Stimulated activated CD8-positive, alpha-beta memory T cell treated with anti-CD3 and anti-CD28 coated beads, Interleukin-4, amount 100 ng/mL, for 4 hours (primary cell): ENCODE measurements around the gene ORAI1.
A peak's percentile ranks its signal among the peaks of the same experiment; 100 is the strongest.
"Not testable (repeated sequence)": the region's sequence is repeated elsewhere in the genome, so short reads cannot be mapped to it uniquely, and the experiment has no call there.

Experiments
- DNase-seq, 2 donors: peaks; one replicate each; pipeline ENCODE4 v3.0.0-alpha.2; 2020; ENCODE audit warnings: low read depth in 2 of 2, low spot score in 1 of 2

The ORAI1 gene

DNA sequence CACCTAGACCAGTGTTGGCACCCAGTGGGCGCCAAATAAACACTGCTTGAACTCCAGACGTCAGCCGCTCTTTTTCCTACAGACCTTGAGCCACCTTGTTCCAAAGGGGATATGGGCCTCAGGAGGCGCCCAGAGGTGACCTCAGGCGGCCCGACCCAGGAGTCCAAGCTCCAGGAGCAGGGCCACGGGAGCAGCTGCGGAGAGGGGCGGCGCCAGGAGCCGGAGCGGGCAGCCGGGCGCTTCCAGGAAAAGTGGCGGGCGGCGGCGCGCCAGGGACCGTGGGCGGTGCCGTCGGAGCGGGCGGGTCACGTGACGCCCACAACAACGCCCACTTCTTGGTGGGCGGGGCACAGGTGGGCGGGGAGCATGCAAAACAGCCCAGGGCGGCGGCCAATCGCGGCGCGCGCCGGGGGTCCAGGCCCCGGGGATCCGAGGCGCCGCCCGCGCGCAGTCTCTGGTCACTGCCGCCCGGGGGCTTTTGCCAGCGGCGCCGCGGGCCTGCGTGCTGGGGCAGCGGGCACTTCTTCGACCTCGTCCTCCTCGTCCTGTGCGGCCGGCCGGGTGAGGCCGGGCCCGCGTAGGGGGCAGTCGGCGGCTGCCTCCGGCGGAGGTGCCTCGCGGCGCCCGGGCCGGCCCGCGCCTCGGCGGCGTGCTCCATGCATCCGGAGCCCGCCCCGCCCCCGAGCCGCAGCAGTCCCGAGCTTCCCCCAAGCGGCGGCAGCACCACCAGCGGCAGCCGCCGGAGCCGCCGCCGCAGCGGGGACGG is at the start of gene ORAI1:
ORAI1 (plus strand) TSS at position 444 of the 766 bp plus-strand sequence.
- peak; percentile 94 to 95 for DNase-seq

DNA sequence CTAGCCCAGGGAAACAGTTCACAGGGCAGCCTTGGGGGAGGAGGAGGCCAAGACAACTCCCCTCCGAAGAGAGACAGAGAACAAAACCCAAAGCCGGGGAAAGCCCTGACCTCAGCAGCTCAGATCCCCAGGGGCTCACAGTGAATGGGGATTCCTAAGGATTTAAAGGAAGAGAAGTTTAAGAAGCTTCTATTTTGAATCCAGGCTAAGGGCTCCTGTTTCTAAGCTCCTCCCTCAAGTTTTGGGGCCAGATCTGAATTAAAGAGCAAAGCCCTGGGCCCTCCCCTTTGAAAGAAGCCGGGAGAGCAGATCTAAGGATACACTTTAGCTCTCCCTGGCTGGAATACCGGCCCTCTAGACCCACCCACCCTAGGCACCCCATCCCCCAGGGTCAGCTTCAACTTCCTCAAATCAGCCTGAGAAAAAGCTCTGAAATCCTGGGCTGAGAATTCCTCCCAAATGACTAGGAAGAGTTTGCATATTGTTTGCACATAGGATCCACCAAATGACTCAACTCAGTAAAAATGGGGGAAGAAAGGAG is 49.4 kb upstream of the ORAI1 start:
- no peak for DNase-seq

DNA sequence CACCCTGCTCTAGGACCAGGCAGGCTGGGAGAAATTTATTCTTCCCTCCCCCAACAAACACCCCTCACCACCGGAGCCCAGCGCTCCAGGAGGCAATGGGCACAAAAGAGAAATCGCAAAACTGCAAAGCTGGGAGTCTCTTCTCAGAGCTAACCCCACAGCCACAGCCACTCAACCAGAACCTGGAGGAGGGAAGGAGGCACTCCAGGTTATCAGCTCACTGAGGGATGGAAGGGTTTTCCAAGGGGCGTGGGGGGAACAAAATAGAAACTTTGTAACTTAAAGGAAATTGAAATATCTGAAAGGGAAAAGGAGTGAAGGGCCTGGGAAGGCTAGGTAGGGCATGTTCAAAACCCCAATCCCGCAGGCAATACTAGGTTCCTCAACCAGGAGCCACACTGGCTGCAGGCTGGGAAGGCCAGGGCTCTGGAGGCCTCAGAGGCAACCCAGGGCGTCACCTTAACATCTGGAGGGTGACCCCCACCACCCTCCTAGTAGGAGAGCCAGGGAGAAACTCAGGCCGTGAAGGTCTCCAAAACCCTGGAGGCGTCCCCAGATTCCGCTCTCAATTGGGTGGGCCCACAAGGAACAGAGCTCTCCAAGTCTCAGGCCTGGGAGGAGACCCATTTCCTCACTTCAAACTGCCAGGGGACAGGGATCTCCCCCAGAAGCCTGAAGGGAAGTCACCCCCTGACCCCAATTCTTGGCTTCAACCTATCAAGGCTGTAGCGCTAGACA is 48.7 kb upstream of the ORAI1 start:
- DNase-seq: no peak

DNA sequence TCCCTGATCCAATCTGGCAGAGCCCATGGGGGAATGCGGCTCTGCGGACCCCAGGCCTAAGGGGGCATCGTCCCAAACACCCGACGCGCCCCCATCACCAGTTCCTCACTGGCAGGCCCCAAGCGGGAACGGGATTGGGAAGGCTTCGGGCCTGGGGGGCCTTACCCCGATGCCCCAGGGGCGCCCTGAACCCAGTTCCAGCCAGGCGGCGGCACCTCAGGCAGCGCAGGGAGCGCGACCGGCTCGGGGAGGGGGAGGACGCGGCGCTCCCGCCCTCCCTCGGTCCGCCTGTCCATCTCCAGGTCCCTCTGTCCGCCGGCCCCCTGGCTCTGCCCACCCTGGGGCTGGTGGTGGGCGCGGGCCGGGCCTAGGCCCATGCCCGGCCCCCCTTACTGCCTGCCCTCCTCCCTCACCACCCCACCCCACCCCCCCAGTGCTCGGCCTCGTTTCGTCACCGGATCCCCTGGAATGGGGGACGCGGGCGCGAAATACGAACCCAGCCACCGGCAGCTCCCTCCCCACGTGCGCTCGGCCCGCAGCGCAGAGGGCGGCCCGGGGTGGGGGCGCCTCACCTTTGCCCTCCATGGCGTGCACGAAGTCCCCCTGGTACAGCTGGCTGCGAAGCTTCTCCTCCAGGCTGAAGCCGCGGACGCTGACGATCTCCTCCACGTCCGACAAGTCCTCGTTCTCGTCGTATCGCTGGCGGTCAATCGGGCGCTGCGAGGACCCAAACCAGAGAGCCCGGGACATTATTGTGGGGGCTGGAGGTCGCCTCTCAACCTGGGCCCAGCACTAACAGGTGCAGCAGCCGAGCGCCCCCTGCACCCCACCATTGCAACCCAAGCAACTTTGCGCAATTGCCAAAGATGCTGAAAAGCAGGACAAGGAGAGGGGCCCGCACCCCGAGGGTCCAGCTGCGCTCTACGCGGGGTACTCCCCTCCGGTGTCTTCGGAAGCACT is 47.8 kb upstream of the ORAI1 start:
- DNase-seq: no peak

DNA sequence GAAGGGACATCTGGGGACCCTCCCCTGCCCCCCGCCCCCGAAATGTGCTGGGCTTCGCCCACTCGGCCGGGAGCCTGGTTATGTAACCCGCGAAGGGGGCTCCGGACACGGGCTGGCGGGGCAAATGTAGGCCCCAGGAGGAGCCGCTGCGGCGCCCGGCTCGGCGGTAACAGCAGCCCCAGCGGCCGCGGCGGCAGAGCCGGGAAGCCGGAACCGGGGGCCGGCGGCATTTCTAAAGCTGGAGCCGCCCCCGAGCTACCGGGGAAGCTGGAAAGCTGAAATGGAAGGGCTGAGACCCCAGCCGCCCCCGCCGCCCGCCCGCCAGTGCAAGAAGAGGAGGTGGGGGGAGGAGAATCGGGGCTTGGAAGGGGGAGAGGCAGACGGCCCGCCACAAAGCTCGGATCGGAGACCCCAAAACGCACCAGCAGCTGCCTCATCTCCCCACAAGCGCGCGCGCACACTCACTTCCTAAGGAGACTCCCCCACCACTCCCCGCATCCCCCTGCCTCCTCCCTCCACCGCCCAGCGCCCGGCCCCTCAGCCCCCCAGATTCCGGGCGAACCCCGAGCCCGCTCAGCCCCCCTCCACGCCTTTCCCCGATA is 47.0 kb upstream of the ORAI1 start:
- DNase-seq: no peak

DNA sequence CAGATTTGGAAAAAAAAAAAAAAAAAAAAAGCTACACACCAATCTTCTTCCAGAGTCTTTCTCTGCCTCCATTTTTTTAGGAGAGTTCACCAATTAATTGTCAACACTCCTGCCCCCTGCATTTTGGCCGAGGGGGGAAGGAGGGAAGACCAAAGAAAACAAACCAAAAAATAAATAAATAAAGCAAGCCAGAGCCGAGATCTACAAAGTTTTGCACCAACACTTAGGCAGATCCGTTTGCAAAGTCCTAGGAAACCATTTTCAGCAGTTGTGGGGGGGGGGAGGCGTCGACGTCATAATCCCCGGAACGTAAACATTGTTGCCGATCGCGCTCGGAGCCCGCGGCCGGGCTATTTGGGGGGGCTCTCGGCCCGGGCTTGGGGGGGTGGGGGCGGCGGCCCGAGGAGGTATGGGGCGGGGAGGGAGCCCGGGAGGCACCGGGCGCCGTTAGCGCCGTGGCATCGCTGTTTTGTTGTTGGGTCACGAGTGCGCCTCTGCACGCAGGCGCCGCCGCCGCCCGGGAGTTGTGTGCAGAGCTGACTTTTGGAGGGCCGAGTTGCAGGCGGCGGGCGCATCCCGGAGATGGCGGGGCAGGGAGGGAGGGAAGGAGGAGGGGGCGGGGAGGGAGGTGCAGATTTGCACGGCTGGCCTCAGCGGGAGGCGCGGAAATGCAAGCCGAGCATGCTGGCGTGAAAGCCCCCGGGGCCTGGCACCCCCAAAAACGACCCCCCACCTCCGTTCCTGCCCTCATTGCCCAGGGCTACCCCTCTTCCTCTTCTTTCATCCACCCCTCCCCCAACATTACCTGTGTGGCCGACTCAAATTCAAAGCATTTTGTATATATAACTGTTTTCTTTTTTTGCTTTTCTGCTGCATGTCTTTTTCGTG is 46.1 kb upstream of the ORAI1 start:
- DNase-seq: peak; percentile 39 to 55

DNA sequence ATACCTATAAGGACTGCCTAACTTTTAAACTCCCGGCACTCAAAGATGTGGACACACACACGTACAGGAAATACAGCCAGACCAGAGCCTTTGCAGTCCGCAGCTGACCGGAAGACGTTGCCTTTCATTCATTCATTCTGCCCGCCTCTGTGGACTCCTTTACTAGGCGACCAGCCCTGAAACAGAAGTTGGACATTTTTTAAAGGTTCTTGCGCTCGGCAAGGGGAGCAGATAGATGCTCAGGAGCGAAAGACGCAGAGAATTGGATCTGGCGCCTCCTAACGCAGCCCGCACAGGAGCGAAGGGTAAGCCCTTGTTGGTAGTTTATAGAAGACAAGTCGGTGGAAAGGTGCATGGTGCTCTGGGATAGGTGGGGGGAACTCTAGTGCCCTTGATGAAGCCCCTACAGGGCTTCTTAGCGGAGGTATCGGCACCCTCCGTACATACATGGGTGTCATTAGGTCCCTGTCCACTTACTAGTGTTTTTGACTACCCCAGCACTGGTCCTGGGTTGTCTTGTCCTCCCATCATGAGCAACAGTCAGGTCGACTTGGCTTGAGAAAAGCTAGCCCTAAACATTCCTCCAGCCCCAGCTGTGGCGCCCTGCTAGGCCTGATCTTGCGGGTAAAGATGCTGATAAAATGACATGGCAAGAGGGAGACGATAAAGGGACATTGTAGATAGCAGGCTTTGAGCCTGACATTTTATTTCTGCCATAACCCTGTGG is 45.2 kb upstream of the ORAI1 start, which contains the start of gene KDM2B:
KDM2B (minus strand) TSS at position 65 of the 727 bp plus-strand sequence. CDS start 112 bp downstream, outside the sequence.
- DNase-seq: no peak

DNA sequence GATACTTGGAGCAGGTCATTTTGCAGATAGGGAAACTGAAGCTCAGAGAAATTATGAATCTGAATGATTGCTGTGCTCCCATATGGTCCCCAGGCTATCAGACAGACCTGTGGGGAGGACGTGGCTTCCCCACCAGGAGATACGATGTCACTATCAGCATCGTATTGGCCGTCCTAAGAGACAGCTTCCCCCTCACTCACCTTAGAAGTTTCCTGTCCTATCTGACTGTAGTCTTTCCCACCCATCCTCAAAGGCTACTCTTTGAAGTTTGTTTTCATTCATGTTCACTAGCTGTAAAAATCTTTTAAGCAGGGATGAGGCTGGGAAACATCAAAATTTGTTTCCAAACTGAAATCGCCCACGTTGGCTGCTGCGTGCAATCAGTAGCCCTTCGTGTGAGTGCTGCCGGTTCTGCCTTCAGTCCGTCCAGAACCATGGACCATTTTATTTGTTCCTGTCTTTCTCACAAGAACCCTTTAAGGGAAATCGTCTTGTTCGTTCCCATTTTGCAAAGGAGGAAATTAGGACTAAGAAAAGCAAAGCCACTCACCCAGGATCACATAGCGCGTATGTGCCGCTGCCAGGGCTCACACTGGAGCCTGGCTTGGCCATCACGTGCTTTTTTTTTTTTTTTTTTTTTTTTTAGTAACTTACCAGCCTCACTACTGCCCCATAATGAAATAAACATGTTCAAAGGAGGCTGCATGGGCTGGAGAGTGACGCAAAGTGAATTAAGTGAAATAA is 44.5 kb upstream of the ORAI1 start:
- DNase-seq: no peak

DNA sequence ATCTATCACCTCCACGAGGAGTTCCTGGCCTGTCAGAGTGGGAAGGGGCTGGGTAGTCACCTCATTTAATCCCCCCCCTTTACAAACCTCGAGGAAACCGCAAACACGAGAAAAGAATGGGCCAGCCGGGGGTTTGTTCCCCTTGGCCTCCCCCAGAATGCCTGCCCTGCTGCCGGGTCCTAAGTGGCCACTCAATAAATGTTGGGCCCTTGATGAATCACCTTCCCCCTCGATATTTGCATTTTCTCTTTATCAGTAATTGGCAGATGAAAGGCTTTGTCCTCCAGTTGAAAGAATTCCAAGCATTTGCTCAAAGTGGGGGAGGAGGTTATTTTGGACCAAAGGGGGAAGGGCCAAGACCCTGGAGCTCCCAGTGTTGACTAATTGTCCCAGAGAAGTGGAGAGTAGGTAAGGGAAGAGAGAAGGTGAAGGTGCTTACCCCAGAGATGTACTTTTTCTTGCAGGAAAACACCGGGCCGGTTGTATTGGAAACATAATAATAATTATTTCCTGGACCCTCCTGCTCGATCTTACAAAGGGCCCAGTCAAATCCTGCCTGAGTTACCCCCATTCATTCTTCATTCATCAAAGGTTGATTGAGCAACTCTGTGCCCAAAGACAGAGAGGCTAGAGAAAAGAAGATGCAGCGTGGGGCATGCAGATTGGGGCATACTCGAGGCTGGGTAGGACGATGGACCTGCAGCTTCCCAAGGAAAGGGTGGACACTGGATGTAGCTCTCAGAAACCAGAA is 43.6 kb upstream of the ORAI1 start:
- no peak for DNase-seq

DNA sequence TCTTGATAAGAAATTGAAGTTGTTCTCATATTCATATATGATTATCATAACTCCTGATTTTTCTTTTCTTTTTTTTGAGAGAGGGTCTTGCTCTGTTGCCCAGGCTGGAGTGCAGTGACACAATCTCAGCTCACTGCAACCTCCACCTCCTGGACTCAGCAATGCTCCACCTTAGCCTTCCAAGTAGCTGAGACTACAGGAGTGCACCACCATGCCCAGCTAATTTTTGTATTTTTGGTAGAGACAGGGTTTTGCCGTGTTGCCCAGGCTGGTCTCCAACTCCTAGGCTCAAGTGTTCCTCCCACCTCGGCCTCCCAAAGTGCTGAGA is 43.0 kb upstream of the ORAI1 start:
- not testable (repeated sequence) for DNase-seq

DNA sequence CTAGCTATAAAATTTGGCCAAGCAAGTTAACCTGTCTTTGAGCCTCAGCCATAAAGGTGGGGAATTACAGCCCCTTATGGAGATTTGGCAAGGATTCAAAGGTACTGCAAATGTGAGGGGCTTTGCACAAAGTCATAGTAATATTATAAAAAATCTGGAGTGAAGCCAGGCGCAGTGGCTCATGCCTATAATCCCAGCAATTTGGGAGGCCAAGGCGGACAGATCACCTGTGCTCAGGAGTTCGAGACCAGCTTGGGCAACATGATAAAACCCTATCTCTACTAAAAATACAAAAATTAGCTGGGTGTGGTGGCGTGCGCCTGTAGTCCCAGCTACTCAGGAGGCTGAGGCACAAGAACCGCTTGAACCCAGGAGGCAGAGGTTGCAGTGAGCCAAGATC is 41.4 kb upstream of the ORAI1 start:
- not testable (repeated sequence) for DNase-seq

DNA sequence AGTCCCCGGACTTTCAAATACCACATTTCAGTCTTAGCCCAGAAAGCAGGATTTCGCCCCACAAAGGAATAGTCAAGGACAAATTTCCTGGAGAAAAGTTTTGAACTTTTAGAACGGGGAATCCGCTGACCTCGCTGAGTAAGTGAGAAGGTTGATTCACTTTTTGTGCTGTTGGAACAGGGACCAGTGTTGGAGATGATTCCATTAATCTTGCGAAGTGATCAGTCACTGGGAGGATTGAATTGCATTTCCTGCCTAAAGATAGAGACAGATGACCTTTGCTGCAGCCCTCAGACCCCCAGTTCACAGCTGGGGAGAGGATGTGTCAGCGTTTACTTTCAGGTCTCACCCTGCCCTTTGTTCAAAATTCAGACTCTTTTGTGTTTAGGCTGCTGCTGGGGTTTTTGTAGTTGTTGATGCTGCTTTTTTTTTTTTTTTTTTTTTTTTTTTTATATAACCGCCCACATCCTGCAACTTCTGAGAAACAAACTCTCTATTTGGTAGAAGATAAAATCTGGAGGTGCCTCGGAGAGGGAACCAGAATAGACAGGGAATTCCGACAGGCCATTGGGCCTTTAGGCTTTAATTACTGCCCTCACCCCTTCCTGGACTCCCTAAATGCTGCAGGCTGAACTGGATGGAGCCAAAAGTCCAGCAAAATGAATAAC is 35.7 kb upstream of the ORAI1 start:
- peak; percentile 31 to 54 for DNase-seq

DNA sequence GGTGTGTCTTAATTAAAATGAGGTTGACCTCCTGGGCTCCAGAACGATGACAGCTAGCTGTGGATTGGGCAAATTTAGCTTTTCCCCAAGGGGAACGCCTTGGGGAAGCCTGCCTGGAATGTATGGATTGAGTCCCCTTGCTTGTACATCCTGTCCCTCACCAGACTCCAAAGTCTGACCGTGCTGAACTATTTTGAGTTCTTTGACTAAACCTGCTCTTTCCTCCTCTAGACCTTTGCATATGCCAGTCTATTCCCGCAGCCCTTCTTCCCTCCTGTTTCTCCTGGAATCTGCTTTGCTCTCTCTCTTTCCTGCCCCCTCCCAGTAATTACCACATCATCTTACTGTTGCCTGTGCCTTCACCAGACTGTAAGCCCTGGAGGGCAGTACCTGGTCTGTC is 34.0 kb upstream of the ORAI1 start:
- no peak for DNase-seq

DNA sequence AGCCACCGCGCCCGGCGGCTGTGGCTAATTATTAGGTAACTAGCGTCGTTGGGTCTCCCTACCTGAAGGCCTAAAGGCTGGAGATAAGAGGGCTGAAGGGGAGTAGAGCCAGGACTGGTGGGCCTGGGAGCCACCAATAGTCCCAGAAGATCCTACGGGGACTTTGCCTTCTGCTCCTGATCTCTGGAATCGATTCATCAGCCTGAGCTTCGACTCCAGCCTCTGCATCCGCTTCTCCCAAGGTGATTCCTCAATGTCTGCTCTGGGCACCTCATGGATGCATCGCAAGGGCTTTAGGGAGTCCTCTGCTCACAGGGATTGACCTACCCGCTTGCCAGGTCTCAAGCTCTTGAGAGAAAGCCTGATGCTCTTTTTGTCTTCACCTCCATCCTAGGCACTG is 30.8 kb upstream of the ORAI1 start:
- DNase-seq: no peak

DNA sequence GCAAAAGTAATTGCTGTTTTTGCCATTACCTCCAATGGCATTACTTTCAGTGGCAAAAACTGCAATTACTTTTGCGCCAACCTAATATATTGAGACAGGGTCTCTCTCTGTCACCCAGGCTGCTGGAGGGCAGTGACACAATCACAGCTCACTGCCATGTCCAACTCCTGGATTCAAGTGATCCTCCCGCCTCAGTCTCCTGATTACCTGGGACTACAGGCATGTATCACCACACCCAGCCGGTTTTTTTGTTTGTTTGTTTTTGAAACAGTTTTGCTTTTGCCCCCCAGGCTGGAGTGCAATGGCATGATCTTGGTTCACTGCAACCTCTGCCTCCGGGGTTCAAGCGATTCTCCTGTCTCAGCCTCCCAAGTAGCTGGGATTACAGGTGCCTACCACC is 29.8 kb upstream of the ORAI1 start:
- DNase-seq: no peak

DNA sequence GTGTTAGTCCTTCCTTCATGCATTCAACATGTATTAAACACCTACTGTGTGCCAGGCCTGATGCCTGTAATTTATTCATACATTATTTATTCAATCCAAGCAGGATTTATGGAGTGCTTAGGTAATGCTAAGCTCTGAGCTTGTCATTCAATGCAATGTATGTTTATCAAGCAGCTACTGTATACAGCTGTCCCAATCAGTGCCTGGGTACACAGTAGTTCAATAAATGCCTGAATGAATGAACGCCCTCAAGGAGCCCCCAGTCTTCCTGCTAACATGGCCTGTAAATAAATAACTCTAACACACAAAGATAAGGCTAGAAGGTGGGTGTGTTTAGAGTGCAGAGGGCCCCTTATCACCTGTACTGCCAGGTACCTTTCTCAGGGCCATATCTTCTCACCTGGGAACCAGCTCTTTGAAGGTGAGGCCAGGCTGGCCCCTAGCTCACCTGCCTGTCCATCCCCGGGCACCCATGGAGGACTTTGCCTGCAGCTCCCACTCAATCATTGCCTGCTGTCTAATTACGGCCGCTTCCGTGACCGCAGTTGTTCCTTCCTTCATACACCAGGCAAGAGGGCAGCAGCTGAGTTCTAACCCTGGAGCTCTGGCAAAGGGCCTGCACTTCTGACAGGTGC is 25.5 kb upstream of the ORAI1 start:
- no peak for DNase-seq

DNA sequence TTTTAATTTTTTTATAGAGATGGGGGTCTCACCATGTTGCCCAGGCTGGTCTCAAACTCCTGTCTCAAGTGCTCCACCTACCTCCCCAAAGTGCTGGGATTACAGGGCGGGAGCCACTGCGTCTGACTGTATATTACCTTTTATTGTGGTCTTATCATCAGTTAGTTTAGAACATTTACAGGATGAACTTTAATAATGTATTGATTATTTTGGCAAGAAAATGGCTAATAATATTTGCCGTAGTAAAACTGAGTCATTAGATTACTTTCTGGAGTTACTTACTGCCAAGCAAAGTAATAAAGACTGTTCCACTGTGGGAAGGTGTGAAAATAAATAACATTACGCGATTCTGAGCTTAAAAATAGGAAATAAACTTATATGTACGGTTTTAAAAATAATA is 23.6 kb upstream of the ORAI1 start:
- DNase-seq: no peak
